Right cardiac atrium (tissue), 5 donors: ENCODE results near the gene HMGN2. TPM values are rescaled to one million over a fixed set of nuclear protein-coding genes. Genes with fewer than 3 reads are reported as not detected.

Experiments
- ATAC-seq, 2 donors: fragments of 200-7000 bp; cut with Tn5 transposase; one replicate each; pipeline versions ENCODE4 v1.8.0 to v1.9.1; 2020; ENCODE audit warnings: moderate library complexity in 2 of 2, mild to moderate bottlenecking in 1 of 2
- DNase-seq, 3 donors: peaks; one replicate each; pipeline ENCODE4 v3.0.0-alpha.2; 2020
- H3K27ac ChIP-seq: one replicate; pipeline ENCODE4 v1.5.1; 2013; ENCODE audit warnings: mild to moderate bottlenecking, low read length, control low read depth, moderate library complexity
- H3K27me3 ChIP-seq: one replicate; pipeline ENCODE4 v1.6.1; 2013; ENCODE audit not compliant: control insufficient read depth, insufficient read depth
- H3K4me1 ChIP-seq: one replicate; pipeline ENCODE4 v1.6.1; 2013; ENCODE audit warnings: low read length; ENCODE audit not compliant: control insufficient read depth, insufficient read depth
- H3K4me3 ChIP-seq: one replicate; pipeline ENCODE4 v1.5.1; 2013; ENCODE audit warnings: low read length, control low read depth
- H3K9me3 ChIP-seq: one replicate; pipeline ENCODE4 v1.6.1; 2013; ENCODE audit warnings: low read length; ENCODE audit not compliant: control insufficient read depth
- WGBS: extraction: QIAGEN DNeasy Blood & Tissue Kit; methylation state at CpG from one replicate; pipeline ENCODE4 v1.1.7; 2013; 5-methylcytosine and 5-hydroxymethylcytosine counted together
- intact Hi-C, 4 donors: fragments of 100-400 bp; cut with DNase I; formaldehyde crosslinking; loops; one replicate each; pipeline versions ENCODE4 v1.11.0 to v1.14.0; 2022 to 2023
- polyA plus RNA-seq: library from polyadenylated mRNA; stranded (reverse); fragments of 200-250 nt; gene quantifications from one replicate; pipeline ENCODE4 v1.2.3, GENCODE V29; 2013
- total RNA-seq, 4 donors: library from RNA; stranded (reverse); fragmentation: NEBNext Ultra II Directional; extraction: Animal tissue kit (Norgen Biotek cat#: 25700); gene quantifications; one replicate each; pipeline ENCODE4 v1.2.1, GENCODE V29; 2021
- donor health status: healthy with polysubstance abuse.
- donor health status: DM: no; HTN: yes; CAD: no.
- donor health status: DM: no; HTN: no; CAD: no.
- donor health status: DM: no; HTN: yes; CAD: no; lungs with severe emphysema.
- donor health status: DM: yes; HTN: yes; CAD: no.

The HMGN2 gene
- total and polyA plus RNA-seq, 5 donors, result 125 to 176 (median 139) TPM

- intact Hi-C loops, result no loop called here
- no peaks in the 10 kb centered on the region for H3K27me3 ChIP-seq
- H3K9me3 ChIP-seq, result no peaks in the 10 kb centered on the region
- H3K4me1 ChIP-seq, result no peaks in the 10 kb centered on the region
- DNase-seq (no peak), ATAC-seq (no peak)
- no peak overlapping the region for H3K4me3 ChIP-seq
- WGBS, result 79% methylated on average over 8 of the region's 8 CpGs
- no peak overlapping the region for H3K27ac ChIP-seq
Observed at GRCh38 chr1:26477446-26478152, 5.4 kb downstream of the HMGN2 start.

DNA sequence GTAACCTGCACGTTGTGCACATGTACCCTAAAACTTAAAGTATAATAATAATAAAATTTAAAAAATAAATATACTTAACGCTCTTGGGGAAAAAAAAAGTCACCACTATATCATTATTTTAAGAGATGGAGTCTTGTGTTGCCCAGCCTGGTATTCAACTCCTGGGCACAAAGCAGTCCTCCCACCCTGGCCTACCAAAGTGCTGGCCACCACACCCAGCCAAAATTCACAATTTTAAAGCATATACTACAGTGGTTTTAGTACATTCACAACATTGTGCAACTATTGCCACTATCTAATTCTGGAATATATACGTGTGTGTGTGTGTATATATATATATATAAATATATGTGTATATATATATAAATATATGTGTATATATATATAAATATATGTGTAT is 5.9 kb downstream of the HMGN2 start:
- Histone ChIP-seq H3K27ac (no peak overlapping the region), H3K4me3 (no peak overlapping the region), H3K9me3 (no peaks in the 10 kb centered on the region), H3K27me3 (no peaks in the 10 kb centered on the region), H3K4me1 (no peaks in the 10 kb centered on the region)
- WGBS, result 82% methylated on average over 3 of the region's 3 CpGs
- no peak for ATAC-seq
- intact Hi-C loops, result no loop called here
- DNase-seq, result no peak

DNA sequence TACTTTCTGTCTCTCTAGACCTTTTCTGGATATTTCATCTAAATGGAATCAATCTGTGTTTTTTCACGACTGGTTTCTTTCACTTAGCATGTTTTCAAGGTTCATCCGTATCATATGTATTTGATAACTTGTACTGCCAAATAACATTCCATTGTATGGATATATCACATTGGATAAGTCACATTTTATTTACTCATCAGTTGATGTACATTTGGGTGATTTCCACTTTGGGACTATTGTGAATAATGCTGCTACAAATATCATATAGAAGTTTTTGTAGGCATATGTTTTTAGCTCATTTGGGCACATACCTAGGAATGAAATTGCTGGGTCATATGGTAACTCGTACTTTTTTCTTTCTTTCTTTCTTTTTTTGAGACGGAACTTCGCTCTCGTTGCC is 6.7 kb downstream of the HMGN2 start:
- Histone ChIP-seq H3K4me3 (no peak overlapping the region), H3K9me3 (no peaks in the 10 kb centered on the region), H3K4me1 (no peaks in the 10 kb centered on the region), H3K27me3 (no peaks in the 10 kb centered on the region), H3K27ac (no peak overlapping the region)
- DNase-seq (no peak), ATAC-seq (no peak)
- WGBS, result 94% methylated on average over 6 of the region's 6 CpGs
- intact Hi-C loops, result no loop called here

DNA sequence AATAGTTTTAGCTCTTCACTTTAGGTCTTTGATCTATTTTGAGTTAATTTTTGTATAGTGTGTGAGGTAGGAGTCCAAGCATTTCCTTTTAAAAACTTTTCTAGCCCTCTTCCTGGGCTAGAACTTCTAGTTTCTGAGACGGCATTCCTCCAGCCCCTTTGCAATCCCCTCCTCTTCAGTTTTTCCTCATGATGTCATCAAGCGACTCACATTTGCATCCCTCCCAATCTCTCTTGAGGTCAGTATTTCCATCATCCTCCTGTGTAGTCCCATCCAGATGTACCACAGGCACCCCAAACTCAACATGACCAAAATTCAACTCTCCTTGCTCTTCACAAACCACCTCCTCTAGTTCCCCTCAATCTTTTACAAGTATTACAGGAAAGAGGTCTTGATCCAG is 10.7 kb downstream of the HMGN2 start:
- H3K4me3 ChIP-seq, result no peak overlapping the region
- no peak for ATAC-seq
- no peaks in the 10 kb centered on the region for H3K4me1 ChIP-seq
- intact Hi-C loops, result no loop called here
- H3K27ac ChIP-seq, result no peak overlapping the region
- no peaks in the 10 kb centered on the region for H3K9me3 ChIP-seq
- 80% methylated on average over 2 of the region's 2 CpGs for WGBS
- H3K27me3 ChIP-seq, result no peaks in the 10 kb centered on the region
- DNase-seq, result no peak

DNA sequence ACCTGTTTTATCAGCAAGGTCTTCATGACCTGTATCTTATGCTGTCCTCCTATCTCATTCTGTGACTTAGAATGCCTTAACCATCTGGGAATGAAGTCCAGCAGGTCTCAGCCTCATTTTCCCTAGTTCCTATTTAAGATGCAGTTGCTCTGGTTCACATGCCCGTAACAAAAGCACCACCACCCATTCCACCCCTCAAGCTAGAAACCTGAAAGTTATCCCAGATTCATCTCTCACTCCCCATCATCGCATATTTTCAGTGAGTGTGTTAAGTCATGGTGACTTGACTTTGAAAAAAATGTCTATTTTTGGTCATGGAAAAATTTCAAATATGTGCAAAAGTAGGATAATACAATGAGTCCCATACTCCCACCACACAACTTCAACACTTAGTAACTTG is 11.7 kb downstream of the HMGN2 start:
- no peaks in the 10 kb centered on the region for H3K27me3 ChIP-seq
- 74% methylated on average over 2 of the region's 2 CpGs for WGBS
- intact Hi-C loops, result no loop called here

GRCh38 chr1:26490155-26490554 is 17.9 kb downstream of the HMGN2 start:
- no peak overlapping the region for H3K27ac ChIP-seq
- no peak for DNase-seq
- ATAC-seq, result no peak
- no peaks in the 10 kb centered on the region for H3K9me3 ChIP-seq
- H3K4me1 ChIP-seq, result no peaks in the 10 kb centered on the region
- H3K27me3 ChIP-seq, result no peaks in the 10 kb centered on the region
- intact Hi-C loops, result no loop called here
- 88% methylated on average over 4 of the region's 4 CpGs for WGBS
- H3K4me3 ChIP-seq, result no peak overlapping the region

More for the DNA sequence above, 11.7 kb downstream of the HMGN2 start:
- Histone ChIP-seq H3K27ac (no peak overlapping the region), H3K9me3 (no peaks in the 10 kb centered on the region), H3K4me3 (no peak overlapping the region), H3K4me1 (no peaks in the 10 kb centered on the region)
- no peak for ATAC-seq
- DNase-seq, result no peak

GRCh38 chr1:26493267-26493666 is 21.0 kb downstream of the HMGN2 start:
- WGBS, result 58% methylated on average over 3 of the region's 3 CpGs
- no peaks in the 10 kb centered on the region for H3K27me3 ChIP-seq
- intact Hi-C loops, result no loop called here
- no peaks in the 10 kb centered on the region for H3K4me1 ChIP-seq
- no peaks in the 10 kb centered on the region for H3K9me3 ChIP-seq
- ATAC-seq (no peak), DNase-seq (no peak)
- H3K27ac ChIP-seq, result no peak overlapping the region
- H3K4me3 ChIP-seq, result no peak overlapping the region

DNA sequence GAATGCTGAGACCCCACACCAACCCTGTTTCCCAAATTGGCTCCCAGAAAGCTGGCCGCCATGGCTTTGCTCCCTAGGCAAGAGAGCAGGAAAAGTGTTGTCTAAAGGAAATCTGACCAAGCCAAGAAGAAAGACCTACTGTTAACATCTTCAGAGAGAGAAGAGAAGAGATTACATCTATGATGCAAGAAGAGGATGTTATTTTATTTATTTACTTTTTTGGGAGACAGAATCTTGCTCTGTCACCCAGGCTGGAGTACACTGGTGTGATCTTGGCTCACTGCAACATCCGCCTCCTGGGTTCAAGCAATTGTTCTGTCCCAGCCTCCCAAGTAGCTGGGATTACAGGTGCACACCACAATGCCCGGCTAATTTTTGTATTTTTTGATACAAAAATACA is 21.7 kb downstream of the HMGN2 start:
- intact Hi-C loops, result no loop called here
- Histone ChIP-seq H3K9me3 (no peaks in the 10 kb centered on the region), H3K27me3 (no peaks in the 10 kb centered on the region), H3K4me1 (no peaks in the 10 kb centered on the region), H3K27ac (no peak overlapping the region), H3K4me3 (no peak overlapping the region)
- ATAC-seq, result no peak
- no peak for DNase-seq
- 85% methylated on average over 3 of the region's 3 CpGs for WGBS

DNA sequence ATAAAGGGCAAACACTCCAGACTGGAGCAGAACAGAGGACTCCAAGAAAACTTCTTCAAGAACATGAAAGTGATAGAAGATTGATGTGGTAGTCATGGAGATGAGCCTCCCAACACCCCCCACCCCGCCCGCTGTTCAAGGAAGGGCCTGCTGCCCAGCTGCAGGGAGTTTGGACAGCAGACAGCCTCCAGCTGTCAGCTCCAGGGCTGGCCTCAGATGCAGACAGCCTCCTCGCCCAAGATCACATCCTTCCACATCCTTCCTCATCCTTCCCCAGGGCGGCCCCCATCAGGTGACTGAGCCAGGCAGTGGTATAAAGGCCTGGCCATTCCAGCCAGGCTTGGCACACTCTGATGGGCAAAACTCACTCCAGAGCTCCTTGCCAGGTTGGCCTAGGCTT is 24.6 kb downstream of the HMGN2 start:
- intact Hi-C loops, result no loop called here
- Histone ChIP-seq H3K27me3 (no peaks in the 10 kb centered on the region), H3K4me1 (peaks cover 2% of the 10 kb centered on the region), H3K9me3 (no peaks in the 10 kb centered on the region), H3K4me3 (no peak overlapping the region), H3K27ac (no peak overlapping the region)
- 45% methylated on average over 4 of the region's 4 CpGs for WGBS
- DNase-seq (no peak), ATAC-seq (no peak)

GRCh38 chr1:26498894-26499293 is 26.7 kb downstream of the HMGN2 start:
- no peaks in the 10 kb centered on the region for H3K9me3 ChIP-seq
- no peak for ATAC-seq
- no peak overlapping the region for H3K27ac ChIP-seq
- intact Hi-C loops, result no loop called here
- H3K27me3 ChIP-seq, result no peaks in the 10 kb centered on the region
- H3K4me1 ChIP-seq, result peaks cover 2% of the 10 kb centered on the region
- whole genome bisulfite sequencing, result 89% methylated on average over 7 of the region's 7 CpGs
- no peak overlapping the region for H3K4me3 ChIP-seq
- no peak for DNase-seq

GRCh38 chr1:26500488-26501175 is 28.4 kb downstream of the HMGN2 start:
- peak; percentile 88 to 97 (median 95) for DNase-seq
- under 1% methylated on average over 74 of the region's 74 CpGs for WGBS
- Histone ChIP-seq H3K4me3 (peak overlapping the region; percentile 67), H3K4me1 (peaks cover 2% of the 10 kb centered on the region), H3K9me3 (no peaks in the 10 kb centered on the region), H3K27me3 (no peaks in the 10 kb centered on the region), H3K27ac (peak overlapping the region; percentile 94)
- intact Hi-C loops, result loop anchor here in 1 of 4 donors (10.0 kb wide), 1 partner anchor 284 kb away; the partner anchor contains the start of gene PIGV
- peak; percentile 94 to 95 for ATAC-seq
